Stimulated activated CD4-positive, alpha-beta T cell treated with anti-CD3 and anti-CD28 coated beads, TNF-alpha, amount 100 ng/mL, for 4 hours (primary cell): Measurements from ENCODE around the gene LYPD4.

Experiments used
- DNase-seq, 3 experiments: peaks; one replicate each; pipeline ENCODE4 v3.0.0-alpha.2; 2020; ENCODE audit warnings: low read depth in 3 of 3

Gene LYPD4

DNA sequence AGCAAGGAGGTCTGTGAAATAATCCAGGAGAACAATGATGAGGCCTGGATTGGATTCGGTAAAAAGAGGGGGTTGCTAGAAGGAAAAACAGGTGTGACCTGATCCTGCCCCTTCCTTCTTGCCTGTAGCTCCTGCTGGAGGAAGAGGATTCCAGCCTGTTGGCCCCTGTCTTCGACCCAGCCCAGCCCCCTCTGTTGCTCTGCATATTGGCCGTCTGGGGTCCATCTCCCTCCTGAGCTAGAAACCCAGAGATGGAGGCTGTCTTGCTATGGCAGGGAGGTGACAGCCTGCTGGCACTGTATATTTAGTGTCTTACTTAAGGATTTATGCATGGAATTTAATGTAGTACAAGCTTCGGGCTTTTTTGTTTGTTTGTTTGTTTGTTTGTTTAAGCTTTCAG is 7.0 kb upstream of the LYPD4 start:
- no peak for DNase-seq

DNA sequence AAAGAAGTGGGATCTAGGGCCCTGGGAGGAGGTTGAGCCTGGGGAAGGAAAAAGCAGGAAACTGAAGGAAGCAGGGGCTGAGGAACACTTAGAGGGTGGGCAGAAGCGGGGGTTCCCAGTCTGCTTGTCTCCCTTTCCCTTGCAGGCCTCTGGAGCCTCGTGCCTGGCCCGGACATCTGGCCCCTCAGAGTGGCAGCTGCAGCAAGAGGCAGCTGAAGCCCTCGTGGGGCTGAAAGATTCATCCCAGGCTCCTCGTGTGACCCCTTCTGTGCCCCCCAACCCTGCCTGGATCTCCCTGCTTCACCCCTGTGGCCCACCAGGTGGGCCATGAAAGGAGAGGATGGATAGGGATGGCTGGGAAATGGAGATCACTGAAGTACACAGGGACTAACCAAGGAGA is 5.9 kb upstream of the LYPD4 start:
- DNase-seq: no peak

DNA sequence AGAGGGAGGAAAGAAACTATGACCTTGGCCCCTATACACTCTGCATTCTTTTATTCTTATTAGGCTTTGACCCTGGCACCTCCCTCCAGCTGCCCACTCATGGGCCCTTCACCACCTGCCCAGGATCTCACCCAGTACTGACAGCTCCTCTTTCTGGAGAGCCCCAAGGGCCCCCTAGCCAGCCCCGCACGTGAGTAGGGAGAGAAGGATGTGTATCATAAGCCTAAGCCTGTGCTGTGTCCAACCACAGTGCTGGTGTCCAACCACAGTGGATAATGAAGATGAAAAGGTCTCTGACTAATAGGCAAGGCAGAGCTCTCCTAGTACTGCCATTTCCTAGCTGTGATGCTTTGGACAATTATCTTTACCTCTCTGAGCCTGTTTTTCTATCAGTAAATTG is 4.6 kb upstream of the LYPD4 start:
- no peak for DNase-seq

DNA sequence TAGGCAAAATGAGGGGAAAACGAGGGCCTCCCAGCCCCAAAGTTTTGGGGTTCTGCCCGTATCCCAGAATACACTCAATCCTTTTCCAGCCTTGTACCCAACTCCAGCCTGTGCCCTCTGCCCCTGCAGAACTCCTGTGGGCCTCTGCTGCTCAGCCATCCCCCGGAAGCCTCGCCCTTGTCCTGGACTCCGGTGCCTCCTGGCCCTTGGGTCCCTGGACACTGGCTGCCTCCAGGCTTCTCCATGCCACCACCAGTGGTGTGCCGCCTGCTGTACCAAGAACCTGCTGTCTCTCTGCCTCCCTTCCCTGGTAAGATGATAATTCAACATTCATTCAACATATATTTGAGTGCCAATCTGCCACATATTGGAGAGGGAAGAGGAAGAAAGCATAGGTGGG is 4.2 kb upstream of the LYPD4 start:
- DNase-seq: no peak

DNA sequence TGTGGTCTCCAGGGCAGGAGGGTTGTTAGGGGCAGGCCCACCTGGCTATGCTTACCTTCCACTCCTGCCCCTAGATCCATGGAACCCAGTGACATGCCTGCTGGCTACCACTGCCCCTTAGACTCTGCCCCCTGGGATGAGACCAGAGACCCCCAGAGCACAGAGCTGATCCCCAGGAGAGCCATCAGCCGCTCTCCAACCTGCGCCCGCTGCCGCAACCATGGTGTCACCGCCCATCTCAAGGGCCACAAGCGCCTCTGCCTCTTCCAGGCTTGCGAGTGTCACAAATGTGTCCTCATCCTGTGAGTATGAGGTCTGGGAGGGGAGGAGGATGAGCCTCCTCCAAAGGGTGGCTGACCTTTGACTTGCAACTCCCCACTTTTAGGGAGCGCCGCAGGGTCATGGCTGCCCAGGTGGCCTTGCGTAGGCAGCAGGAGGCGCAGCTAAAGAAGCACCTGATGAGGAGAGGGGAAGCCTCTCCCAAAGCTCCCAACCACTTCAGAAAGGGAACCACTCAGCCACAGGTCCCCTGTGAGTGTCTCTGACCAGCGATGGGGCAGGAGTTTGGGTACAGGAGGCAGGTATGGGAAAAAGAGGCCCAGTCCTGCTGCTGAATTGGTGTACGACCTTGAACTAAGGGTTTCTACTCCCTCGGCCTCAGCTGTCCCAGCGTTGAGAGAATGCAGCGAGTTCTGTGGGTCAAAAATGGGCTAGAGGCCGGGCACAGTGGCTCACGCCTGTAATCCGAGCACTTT is 3.0 kb upstream of the LYPD4 start:
- DNase-seq: no peak

DNA sequence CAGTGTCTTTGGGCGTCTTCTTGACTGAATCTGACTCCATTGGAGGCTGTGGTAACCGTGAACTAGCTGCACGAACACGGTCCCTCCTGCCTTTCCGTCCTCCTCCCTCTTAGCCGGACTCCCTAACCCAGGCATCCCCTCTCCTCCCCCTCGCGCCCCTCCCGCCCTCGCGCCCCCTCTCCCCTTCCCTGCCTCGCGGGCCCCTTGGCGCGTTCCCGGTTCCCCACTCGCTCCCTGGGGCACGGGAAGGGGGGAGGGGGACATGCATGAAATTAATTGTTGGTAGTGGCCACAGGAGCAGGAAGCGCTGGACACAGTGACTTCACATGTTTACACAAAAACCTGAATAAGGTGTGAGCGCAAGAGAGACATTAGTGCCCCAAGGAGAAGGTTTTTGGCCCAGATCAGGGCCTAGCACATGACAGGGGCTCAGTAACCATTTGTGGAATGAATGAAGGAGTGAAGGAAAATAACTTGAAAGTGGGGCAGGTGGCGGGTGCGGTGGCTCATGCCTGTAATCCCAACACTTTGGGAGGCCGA is 638 bp upstream of the LYPD4 start:
- no peak for DNase-seq

DNA sequence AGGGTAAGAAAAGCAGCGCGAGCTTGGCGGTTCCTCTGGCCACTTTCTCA is 343 bp upstream of the LYPD4 start, which contains the start of gene DMRTC2:
TSS of gene DMRTC2 (plus strand) at position 42 of the 50 bp plus-strand sequence. CDS start 2,387 bp downstream, outside the sequence.
- no peak for DNase-seq

DNA sequence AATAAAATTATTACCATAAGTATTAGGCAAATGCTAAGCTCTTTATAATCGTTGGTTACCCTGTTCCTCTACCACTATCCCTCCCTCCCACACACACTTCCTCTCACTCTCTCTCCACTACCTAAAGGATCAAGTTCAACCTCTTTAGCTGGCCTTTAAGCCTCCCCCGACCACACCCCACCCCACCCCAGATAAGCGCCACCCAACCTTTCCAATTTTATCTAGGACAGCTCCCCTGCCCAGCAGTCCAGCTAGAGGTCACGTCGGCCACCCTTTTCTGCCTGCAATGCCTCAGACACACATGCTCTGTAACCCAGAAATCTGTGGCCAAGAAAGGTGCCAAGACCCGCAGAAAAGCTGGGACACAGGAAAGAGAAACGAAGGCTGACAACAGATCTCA is 1.1 kb downstream of the LYPD4 start:
- DNase-seq: no peak

DNA sequence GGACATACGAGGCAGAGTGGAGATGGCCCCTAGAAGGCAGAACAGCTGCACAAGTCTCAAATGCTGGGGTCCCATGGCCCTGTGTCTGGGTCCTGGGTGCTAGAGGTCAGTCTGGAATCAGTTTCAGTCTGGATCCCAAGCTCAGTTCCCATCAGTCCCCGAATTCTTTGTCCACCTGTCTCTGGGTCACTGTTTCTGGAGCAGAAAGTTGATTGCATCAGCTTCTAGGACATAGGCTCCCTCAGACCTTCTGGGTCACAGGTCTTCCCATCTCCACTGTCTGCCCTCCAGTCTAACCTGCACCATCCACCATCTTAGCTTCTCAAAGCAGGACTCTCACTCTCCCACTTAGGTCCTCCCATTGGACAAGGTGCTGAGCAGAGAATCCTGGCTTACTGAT is 5.3 kb downstream of the LYPD4 start:
- no peak for DNase-seq

DNA sequence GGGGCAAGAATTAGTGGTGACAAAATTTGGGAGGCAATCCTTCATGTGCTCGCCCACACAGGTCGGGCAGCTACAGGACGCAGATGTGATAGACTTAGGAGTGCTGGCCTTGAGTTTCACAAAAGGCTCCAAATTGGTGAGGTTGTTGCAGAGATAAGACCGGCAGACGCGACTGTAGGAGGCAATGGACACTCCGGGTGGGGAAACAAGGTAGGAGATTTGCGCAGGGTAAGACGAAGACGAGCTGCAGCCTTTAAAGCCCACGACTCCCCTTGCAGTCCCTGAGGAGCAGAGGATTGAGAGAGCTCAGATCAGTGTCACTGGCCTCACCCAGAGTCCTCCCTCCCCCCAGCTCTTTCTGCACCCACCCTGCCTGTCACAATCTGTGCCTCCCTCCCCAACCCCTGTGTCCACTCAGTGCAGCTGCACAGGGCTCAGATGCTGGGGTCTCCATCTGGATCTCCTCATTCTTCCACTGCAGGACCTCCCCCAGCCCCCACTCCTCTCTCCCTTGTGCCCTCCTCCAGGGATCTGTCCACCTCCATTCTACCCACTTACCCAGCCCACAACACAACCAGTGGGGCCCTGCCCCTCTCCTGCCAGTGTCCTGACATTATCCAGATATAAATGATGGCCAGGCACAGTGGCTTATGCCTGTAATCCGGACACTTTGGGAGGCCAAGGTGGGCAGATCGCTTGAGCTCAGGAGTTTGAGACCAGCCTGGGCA is 6.3 kb downstream of the LYPD4 start:
- no peak for DNase-seq

DNA sequence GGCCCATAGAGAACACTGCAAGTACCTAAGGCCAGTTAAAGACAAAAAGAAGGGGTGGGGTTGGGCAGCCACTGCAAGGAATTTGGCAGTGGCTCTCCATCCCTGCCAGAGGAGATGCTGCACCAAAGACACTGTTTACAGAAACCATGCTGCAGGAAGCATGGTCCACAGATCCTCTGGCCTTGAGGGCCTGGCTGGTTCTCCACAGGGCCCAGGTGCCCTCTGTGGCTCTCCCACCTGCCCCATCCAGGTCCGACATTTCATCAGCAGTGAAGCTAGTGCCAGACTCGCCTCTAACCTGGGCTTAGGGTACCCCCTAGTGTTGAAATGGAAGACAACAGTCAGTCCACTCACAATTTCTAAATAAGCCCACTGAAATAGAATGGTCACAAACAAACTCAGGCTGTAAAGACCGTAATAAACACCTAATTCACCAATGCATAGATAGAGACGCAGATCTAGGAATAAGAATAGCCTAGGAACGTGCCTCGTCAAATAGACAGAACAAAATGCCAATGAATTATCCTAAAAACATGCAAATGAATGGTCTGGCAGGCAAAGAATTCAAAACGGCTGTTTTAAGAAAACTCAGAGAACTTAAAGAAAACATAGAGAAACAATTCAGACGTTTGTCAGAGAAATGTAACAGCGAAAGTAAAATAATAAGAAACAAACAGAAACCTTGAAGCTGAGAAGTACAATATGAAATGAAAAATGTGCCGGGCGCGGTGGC is 23.3 kb downstream of the LYPD4 start:
- peak in 2 of 3 experiments; percentile 2 to 15 for DNase-seq

DNA sequence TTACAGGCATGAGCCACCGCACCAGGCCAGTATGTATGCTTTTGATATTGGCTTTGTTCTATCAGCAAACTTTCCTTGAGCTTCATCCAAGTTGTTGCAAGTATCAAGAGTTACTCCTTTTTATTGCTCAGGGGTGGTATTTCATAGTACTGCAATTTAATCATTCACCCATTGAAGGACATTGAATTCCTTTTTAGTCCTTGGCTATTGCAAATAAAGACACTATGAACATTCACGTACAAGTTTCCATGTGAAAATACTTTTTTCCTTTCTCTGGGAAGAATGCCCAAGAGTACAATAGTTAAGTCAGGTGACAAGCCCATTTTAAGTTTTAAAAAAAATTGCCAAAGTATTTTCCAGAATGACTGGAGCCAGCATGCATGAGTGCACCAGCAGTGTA is 27.7 kb downstream of the LYPD4 start:
- no peak for DNase-seq

DNA sequence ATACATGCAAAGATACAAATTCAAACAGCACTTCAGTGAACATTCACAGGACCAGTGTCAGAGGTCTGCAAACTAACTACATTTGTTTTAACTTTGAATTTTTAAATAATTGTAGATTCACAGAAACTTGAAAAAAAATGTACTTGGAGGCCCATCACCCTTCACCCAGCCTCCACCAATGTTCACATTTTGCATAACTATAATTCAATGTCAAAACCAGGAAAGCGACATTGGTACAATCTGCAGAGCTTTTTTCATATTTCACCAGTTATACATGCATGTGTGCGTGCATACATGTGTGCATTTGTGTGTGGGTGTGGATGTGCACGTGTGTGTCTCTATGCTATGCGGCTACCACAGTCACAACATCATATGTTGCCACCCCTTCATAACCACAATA is 29.2 kb downstream of the LYPD4 start:
- no peak for DNase-seq

DNA sequence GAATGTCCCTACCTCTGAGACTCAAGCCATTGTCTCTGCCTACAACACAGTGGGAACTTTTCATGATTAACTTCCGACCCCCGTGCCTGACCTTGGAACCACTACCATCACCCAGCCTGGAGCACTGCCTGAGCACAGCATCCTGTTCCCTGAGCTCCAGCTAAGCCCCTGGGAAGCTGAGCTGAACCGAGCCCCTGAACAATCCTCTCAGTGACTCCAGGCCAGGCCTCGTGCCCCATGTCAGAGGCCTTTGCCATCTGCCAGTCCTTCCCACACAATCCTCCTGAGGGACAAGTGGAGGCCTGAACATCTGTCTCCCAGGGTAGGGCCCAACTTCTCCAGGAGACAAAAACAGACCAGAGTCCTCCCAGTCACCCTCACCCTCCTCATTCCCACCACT is 30.6 kb downstream of the LYPD4 start:
- DNase-seq: no peak

DNA sequence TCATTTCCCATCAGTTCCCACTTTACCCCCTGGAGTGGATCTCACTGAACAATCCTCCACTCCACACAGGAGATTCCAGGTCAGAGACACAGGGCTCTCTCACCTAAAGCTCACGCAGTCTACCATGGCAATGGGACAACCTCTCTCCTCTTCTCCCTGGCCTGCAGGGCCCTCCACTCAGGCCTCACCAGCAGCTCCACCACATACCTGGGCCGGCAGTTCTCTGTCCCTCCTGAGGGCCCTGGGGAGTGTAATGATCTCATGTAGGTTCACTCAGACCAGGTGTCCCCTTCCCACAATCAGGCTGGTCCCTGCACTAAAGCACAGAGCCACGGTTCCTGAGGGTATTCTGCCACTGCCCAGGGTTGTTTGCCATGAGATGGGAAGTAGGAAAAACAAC is 32.5 kb downstream of the LYPD4 start:
- no peak for DNase-seq

DNA sequence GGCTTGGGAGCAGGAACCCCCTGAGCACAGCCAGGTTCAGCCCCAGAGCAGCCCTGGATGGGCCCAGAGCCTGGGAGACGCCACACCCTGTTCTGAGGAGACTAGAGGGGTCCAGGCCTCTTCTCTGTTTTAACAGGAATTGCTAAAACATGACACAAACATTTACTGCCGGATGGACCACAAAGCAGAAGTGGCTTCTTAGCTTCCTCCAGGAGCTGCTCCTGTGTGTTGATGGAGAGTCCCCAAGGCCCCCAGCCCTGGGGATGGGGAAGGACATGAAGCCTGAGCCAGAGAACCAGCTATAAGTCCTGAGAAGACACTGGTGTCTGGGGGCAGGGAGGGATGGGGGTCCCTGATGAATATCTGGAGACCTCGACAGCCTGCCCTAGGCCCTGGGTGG is 33.4 kb downstream of the LYPD4 start:
- no peak for DNase-seq

DNA sequence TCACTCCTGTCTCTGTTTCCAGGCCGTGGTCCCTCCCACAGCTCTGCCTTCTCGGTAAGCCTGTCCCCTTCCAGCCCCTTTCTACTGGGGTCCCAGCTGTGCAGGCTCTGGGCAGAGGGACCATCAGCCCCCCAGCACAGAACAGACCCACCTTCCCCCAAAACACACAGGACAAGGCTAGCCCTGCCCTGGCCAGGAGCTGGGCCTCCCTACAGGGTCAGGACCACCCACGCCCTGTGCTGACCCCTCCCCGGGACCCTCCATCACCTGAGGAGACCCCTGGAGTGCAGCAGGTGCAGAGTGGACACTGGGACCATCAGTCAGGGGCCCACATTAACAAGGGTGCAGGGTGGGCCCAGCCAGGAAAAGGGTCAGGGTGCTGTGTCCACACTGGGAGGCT is 34.2 kb downstream of the LYPD4 start:
- DNase-seq: no peak

DNA sequence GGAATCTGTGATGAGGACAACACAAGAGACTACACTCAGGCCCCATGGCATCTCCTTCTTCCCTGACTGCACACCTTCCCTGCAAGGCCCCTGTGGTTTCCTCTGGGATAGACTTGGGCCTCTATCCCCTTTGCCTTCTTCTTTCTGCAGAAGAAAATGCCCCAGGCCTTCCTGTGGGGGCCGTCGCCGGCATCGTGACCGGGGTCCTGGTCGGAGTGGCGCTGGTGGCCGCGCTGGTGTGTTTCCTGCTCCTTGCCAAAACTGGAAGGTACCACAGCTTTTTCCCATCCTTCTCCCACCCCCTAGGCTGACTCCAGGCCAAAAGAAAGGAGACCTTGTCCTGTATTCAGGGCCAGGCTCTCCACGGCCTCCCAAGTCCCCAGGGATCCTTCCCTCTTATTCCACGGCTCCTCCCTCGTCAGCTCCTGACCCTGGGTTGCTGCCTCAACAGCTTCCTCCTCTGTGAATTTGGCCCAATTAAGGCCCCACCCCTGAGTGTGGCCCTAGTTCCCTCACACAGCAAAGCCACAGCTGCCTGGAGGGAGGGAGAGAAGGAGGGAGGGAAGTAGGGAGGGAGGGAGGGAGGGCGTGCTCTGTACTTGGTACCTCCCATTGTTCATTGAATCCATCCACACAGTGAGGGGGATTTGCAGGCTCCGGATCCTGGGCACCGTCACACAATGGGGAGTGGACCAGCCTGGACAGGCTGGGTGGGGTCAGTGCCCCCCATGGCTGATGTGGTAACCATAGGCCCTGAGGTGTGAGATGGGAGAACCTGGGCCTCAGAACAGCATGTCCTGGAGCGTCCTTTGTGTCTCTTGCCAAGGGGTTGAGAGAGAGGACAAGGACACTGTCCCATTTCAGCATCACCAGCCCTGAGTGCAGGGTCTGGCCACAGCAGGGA is 35.6 kb downstream of the LYPD4 start:
- DNase-seq: no peak

DNA sequence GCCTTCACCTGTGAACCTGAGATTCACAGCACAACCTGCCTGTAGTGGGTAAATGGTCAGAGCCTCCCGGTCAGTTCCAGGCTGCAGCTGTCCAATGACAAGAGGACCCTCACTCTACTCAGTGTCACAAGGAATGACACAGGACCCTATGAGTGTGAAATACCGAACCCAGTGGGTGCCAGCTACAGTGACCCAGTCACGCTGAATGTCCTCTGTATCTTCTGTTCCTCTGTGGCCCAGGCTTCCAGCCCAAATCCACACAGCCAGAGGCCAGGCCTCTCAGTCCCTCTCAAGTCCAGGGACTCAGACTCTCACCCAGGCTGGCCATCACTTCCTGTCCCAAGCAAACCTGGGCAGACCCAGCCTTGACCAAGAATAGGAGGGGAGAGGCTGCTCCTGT is 37.3 kb downstream of the LYPD4 start:
- DNase-seq: no peak

DNA sequence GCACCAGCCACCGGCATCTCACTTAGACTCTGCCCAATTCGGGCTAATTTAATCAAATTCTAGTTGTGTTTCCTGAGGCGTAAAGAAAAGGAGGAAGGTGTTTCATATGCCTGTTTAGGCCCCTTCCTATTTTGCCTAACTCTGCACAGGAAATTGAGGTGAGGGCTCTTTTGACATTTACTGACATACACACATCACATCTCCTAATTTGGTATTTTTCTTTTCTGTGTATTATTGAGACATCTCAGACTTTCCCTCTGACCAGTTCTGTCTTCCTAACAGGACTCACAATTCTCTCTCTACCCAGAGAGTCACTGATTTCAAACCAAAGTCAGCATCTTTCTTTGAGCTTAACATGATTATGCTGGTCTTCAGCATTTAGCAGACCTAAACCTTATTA is 40.1 kb downstream of the LYPD4 start:
- no peak for DNase-seq

DNA sequence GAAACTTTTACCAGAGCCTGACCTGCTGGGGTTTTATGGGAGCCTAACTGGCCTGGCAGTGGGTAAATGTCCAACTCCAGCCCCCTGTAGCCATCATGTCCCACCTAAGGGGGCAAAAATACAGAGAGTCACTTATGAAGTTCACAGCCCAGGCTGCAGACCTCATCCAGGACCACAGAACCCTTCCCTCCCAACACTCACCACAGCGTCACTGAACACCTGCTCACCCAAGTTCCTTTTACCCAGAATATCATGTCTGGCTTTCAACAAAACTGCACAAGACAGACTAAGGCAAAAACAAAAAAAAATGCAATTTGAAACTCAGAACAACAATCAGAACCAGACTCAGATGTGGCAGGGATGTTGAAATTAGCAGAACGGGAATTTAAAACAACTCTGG is 41.7 kb downstream of the LYPD4 start:
- DNase-seq: no peak

DNA sequence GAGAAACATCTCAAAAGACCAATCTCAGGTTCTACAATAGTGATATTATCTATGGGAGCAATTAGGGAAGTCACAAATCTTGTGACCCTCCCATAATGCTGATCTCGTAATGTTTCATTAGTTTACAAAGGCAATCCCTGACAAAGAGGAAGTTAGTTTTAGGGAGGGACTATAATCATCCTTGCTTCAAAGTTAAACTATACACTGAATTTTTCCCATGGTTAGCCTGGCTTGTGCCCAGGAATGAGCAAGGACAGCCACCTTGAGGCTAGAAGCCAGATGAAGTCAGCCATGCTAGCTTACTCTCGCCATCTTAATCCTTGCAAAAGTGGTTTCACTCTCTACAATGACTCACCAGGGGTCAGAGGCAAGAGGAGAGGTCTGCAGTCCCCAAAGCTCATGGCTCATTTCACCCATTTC is 42.7 kb downstream of the LYPD4 start:
- DNase-seq: no peak
